Ecto neural progenitor cell (in vitro differentiated cells): ENCODE results near the gene SNX4.
A peak's percentile ranks its signal among the peaks of the same experiment; 100 is the strongest.
"Not testable (repeated sequence)": the region's sequence is repeated elsewhere in the genome, so short reads cannot be mapped to it uniquely, and the experiment has no call there.

Experiments
- DNase-seq: peaks from one replicate; pipeline ENCODE4 v3.0.0-alpha.2; 2018; ENCODE audit warnings: low spot score

Gene SNX4

DNA sequence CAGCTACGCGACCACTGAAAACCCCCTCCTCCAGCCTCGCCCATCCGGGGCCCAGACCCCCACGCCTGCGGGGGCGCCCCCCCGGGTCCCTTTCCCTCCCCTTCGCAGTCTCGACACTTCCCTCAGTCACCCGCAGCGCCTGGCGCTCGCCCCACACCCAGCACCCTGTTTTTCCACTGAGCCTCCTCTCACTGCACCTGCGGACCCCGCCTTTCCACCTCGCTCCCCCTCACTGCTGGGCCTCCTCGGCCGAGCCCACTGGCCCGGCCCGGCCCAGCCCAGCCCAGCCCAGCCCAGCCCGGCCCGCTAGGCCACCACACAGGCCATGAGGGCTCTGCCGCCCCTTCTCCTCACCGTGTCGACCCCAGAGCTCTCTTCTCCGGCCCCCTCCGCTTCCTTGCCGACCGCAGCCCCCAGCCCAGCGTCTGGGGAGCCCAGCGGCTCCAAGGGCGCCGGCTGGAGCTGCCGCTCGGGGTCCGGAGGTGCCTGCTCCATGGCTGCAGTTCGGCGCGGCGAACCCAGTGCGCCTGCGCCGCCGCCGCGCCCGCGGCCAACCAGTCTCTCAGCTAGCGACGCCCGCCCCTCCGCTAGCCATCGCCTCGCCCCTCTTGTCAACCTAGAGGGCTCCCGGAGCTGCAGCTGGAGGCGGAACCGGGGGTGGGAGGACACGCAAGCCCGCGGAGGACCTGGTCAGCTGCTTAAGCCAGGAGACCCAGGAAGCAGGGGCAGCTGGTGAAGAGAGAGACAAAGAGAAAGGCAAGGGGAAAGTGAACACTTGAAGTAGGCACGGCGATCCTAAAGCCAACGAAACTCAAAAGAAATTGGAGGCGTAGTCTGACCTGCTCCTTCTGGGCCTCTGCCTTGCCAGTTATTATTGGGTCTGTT is at the start of gene SNX4:
Gene SNX4, minus strand, starts transcription at position 525 of the 885 bp plus-strand sequence. Its CDS starts 30 bp downstream, at position 495.
- DNase-seq: peak; percentile 95

DNA sequence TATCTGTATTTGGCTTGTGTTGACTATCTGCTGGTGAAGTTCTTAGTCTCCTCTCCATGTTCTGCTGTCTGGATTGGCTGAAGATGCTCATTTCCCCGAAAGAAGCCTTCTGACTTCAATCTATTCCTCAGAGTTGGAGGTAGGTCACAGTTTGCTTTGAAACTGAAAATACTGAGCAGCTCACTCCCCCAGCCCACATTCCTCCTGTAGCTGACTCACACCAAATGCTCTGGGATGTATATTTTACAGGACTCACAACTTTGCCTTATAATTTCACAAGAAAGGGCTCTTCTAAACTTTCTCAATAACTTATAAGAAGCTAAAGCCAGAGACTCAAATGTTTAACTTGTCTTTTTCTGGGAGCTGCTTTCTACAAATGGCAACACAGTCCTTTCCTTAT is 36.3 kb upstream of the SNX4 start:
- no peak for DNase-seq

DNA sequence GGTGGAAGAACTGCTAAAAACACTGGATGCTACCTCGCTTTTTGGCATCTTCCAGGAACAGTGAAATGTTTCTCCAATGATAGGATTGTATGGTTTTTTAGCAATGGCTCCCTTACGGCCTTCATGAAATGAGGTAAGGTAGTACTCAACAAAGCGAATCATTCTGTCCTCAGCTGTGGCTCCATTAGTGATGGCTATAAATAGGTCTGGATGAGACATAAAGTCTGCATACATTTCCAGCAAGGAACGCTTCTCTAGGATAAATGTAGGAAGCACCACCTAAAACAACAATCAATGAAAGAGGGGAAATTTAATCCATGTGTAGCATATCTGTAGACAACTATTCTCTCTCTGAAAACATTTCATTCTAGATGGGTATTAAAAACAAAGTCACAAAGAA is 32.4 kb upstream of the SNX4 start:
- no peak for DNase-seq

DNA sequence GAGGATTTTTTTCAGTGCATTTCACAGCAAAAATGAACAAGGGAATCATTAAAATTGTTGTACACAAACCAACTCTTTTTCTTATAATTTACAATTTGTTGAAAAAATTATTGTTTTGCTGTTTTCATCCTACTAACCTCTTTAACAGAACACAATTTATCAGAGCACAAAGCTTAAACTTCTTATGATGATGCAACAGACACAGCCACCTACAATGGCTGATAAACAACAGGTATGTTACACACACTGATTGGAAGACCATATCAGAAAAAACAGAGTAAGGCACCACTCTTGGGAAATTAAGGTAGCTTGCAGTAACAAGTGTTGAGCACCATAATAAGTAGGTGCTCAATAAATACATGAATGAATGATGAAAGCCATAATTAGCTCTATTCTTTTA is 8.9 kb upstream of the SNX4 start:
- no peak for DNase-seq

DNA sequence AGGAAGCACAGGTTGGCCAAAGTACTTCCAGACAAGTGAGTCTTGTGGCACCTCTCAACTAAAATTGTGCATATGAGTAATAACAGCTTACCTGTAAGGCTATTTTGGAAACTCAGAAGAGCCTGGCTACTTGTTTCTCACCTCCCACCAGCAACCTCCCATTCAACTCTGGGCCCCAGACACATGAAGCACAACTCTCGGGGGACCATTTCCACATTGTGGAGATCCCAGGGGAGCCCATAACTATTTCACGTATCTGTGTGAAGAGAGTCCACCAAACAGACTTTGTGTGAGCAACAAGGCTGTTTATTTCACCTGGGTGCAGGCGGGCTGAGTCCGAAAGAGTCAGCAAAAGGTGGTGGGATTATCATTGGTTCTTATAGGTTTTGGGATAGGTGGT is 5.2 kb upstream of the SNX4 start:
- no peak for DNase-seq

DNA sequence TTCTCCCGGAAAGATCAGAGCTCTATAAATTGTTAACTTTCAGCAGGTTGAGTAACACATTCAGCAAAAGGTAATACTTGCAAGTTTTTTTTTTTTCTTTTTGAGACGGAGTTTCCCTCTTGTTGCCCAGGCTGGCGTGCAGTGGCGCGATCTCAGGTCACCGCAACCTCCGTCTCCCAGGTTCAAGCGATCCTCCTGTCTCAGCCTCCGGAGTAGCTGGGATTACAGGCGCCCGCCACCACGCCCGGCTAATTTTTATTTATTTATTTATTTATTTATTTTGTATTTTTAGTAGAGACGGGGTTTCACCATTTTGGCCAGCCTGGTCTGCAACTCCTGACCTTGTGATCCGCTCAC is 539 bp upstream of the SNX4 start:
- not testable (repeated sequence) for DNase-seq

DNA sequence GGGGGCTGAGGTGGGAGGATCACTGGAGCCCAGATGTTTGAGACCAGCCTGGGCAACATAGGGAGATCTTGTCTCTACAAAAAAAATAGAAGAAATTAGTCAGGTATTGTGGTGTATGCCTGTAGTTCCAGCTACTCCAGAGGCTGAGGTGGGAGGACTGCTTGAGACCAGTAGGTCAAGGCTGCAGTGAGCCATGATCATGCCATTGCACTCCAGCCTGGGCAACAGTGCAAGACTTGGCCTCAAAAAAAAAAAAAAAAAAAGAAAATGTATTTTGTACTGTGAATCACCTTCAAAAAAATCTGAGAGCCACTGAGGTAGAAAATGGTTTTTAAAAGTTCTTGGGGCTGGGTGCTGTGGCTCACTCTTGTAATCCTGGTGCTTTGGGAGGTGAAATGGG is 4.6 kb downstream of the SNX4 start:
- DNase-seq: no peak

DNA sequence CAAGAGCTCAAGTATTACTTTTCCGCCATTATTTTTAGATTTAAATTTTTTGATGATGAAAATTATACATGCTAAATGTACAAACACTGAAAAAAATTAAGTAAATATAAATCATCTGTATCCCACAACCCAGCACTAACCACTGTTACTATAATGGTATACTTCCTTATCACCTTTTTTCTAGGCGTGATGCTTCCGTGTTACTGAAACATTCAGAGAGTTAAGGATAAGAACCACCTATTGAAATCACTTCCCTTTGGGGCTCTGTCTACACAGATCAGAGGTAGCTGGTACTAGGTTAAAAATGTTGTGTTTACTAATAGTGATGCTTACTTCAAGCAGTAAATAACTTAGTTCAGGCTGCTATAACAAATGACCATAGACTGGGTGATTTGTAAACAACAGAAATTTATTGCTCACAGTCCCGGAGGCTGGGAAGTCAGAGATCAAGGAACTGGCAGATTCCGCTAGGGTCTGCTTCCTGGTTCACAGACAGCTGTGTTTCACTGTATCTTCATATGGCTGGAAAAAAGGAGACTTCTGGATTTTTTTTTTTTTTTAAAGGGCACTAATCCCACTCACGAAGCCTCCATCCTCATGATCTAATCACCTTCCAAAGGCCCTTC is 6.4 kb downstream of the SNX4 start:
- DNase-seq: no peak

DNA sequence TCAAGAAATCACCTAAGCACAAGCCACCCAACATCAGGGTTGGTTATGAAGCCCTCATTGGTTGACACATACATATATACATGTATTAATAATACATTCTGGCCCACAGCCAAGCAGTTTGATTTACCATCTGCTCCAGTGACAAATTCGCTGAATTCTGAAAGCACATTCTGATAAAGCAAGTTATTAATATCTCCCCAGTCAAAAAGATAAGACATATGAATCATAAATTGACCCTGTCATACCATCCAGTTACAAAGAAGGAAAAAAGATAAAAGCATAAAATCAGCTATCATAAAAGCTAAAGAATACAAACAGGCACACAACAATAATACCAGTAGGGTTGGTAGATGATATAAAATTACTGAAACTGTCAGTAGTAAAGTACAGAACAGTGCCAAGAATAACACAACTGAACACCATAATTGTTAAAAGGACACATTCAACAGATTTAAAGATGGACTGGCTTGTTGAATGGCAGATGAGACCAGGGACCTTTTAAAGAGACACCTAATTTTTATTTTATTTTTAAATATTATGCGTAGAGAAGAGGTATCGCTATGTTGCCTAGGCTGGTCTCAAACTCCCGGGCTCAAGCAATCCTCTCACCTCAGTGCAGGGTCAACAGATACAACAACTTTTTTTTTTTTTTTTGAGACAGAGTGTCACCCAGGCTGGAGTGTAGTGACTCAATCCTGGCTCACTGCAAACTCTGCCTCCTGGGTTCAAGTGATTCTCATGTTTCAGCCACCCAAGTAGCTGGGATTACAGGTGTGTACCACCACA is 7.7 kb downstream of the SNX4 start:
- DNase-seq: no peak

DNA sequence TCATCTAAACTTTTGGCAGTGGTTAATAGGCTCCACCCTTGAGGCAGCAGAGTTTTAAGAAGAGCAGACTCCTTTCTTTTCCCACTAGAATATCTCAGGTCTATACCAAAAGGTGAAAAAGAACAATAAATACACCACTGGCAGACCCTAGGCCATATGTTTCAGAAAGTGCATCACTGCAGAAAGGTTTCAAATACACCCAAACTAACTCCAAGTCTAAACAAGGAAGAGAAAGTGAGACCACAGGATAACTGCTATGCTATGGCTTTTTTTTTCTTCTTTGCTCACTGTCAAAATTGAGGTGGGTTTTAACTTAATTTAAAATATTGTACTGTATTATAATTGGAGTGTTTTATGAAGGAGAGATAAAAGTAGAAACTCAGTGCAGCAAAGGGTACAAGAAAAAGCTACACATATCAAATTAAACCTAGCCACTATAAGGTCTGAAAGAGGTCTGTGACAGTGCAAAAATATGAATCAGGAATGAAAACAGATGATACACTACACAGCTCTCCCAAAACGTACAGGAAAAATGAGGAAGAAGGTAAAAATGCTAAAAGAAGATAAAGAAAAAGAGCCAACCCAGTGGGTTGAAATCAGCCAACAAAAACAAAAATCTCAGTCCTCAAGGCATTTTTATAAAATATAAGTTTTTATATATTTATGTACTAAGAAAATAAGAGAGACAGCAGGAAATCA is 8.4 kb downstream of the SNX4 start:
- no peak for DNase-seq

DNA sequence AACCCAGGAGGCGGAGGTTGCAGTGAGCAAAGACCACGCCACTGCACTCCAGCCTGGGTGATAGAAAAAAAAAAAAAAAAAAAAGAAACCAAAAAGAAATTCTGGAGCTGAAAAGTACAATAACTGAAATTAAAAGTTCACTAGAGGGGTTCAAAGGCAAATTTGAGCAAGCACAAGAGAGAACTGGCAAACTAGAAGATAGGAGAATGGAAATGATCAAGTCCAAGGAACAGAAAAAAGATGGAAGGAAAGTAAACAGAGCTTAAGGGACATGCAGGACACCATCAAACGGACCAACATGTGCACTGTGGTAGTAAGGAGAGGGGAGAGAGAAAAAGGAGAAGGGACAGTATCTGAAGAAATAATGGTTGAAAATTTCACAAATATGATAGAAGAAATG is 12.9 kb downstream of the SNX4 start:
- no peak for DNase-seq

DNA sequence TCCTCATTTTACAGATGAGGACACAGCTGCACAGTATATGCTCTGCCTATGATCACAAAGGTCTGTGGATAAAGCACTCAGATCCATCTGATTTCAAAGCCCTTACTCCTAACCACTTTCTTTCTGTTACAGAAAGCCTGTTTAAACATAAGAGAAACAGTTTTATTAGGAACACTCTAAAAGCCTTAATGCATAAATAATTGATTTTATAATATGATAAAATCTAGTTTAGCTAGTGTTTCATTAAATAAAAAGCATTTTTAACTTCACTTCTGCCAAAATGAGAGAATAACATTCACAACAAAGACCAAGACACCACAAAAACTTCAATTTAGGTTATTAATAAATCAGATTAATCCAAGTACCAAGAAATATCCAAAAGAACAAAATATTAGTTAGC is 21.4 kb downstream of the SNX4 start:
- DNase-seq: no peak

DNA sequence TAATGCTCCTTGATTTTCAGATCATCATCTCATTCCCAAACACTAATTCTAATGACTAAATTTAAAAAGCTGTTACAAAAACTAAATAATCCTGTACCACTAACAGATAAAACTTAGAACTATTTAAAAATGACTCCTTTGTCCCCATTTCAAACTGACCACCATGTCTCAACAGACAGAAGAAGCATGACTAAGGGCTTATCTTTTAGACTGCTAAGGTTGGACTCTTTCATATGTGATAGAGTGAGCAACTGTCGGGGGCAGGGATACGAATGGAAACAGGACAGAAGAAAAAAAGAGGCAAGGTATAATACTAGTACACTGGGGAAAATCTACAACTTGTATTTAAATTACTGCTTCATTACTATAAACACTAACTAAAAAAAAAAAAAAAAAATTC is 23.3 kb downstream of the SNX4 start:
- no peak for DNase-seq

DNA sequence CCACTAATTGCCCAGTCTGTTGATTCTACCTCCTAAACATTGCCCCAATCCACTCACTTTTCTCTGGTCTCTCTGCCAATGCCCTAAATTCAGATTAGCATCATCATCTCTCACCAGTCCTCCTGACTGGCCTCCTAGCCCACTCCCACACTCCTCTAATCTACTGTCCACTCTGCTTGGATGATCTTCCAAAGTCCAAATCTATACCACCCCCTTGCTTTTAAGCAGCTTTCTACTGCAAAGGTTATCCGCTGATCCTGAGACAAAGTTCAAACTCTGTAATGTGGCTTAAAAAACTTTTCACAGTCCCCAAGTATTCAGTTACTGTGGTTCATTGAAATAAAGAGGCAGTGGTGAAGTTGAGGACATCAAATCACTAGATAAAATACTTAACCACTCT is 37.6 kb downstream of the SNX4 start:
- DNase-seq: no peak

DNA sequence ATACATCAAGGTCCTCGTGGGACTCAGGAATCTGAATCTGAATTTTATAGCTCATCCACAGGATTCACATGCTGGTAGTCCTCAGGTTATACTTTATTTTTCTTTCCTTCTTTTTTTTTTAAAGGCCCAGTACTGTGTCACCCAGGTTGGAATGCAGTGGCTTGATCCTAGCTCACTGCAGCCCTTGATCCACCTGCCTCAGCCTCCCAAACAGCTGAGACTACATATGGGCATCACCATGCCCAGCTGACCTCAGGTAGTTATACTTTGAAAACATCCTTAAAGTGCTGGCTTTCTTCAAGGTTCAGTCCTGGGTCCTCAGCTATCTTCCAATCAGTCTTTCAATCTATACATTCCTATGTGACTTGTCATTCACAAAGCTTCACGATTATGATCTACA is 38.2 kb downstream of the SNX4 start:
- DNase-seq: no peak

DNA sequence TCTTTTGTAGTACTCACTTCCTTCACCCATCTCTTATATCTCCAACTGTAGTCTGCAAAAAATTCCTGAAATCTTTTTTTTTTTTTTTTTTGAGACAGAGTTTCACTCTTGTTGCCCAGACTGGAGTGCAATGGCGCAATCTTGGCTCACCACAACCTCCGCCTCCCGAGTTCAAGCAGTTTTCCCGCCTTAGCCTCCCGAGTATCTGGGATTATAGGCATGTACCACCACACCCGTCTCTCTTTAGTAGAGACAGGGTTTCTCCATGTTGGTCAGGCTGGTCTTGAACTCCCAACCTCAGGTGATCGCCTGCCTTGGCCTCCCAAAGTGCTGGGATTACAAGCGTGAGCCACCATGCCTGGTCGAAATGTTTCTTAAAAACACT is 38.6 kb downstream of the SNX4 start:
- not testable (repeated sequence) for DNase-seq

DNA sequence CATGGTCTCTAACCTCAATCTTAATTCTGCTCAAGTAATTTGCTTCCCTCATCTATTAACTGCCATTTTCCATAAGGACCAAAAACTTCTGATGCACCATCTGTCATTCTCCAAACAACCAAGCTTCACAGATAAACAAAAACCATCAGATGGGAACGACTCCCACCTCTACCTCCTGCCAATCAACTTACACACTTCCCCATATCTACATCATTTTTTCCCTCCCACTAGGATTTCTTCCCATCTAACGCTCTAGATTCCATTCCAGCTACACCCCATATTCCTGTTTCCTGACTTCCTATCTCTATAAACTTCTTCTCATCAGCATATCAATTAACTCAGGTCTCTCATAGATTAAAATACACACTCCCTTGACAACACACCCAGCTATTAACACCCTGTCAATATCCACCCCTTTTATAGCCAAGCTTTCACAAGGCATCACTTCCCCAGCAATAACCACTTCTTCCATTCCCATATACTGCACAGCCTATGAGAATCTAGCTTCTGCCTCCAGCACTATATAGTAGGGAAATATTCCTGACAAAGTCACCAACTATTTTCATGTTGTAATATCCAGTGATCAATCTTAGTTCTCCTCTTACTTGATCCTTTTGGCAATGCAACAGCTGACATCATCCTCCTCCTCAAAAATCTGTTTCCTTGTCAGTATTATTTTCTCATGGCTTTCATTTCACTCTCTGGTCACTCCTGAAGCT is 39.2 kb downstream of the SNX4 start:
- DNase-seq: no peak

DNA sequence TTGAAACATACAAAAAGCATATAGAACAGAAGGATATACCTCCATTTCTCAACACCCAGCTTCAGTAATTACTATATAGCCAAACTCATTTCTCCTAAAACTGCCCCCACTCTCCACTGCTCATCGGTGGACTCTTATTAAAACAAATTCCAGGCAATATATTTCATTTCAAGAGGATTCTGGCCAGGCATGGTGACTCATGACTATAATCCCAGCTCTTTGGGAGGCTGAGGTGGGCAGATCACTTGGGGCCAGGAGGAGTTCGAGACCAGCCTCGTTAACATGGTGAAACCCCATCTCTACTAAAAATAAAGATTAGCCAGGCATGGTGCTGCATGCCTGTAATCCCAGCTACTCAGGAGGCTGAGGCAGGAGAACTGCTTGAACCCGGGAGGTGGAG is 40.9 kb downstream of the SNX4 start:
- no peak for DNase-seq

DNA sequence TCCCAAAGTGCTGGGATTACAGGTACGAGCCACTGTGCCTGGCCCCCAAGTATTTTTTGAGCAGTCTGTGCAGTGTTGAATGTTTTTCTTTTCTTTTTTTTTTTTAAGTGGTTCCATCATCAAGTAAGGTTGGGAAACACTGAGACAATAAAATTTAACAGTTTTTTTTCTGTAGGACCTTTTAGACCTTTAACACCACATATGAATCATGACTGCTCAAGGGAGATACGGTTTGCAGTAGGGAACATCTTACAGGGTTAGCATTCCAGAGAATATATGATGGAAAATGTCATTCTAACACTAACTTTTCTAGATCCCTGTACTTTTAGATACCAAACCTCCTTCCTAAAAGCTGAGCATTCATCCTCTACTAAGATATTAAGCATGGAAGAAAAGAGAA is 41.7 kb downstream of the SNX4 start:
- no peak for DNase-seq

DNA sequence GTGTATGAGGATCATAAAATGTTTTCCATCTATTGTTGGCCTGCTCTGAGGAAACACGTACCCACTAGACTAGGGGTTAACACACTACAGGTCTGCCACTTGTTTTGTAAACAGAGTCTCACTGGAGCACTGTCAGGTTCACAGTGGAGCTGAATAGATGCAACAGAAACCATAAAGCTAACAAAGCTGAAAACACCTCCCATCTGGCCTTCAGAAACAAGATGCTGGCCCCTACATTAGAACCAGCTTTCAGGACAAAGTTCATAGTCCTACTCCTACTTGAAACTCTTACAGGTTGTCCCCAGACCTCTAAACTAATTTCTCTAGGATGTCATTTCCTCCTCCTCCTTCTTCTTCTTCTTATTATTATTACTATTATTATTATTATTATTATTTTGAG is 42.3 kb downstream of the SNX4 start:
- DNase-seq: no peak

DNA sequence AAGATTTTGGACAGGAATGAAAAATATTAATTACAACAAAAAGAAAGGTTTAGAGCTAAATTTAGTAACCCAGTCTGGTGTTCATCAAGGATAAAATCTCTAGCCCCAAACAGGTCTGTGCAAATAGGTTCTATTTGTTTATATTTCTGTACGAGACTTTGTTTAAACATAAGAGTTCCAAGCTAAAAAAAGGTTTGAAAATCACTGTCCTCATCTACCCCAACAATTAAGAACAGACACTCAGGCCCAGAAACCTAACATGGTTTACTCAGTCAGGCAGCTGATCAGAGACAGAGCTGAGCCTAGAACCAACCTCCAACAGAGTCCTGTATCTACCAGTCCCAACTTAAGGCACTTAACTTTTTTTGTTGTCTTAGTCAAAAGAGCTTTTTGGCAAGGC is 49.3 kb downstream of the SNX4 start:
- DNase-seq: no peak
